ENCODE measurements around the gene GPX5.
A peak's percentile ranks its signal among the peaks of the same experiment; 100 is the strongest.
"Not testable (repeated sequence)": the region's sequence is repeated elsewhere in the genome, so short reads cannot be mapped to it uniquely, and the experiment has no call there.

GPX5 gene

DNA sequence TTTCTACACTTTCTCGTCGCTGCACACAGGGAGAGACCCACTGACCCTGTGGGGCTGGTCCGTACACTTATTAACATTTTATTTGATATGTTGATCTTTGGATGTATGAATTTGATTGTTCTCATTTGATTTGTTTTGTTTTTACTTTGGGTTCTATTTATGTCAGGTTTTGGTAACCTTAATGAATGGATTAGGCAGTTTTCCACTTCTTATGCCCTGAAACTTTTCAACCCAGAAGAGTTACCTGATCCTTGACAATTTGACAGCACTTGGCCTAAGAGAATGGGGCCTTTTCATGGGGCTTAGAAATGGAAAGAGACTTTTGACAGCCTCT, 33.7 kb upstream of the GPX5 start:
- no peak for ATAC-seq (ENCODE audit: low read depth)

DNA sequence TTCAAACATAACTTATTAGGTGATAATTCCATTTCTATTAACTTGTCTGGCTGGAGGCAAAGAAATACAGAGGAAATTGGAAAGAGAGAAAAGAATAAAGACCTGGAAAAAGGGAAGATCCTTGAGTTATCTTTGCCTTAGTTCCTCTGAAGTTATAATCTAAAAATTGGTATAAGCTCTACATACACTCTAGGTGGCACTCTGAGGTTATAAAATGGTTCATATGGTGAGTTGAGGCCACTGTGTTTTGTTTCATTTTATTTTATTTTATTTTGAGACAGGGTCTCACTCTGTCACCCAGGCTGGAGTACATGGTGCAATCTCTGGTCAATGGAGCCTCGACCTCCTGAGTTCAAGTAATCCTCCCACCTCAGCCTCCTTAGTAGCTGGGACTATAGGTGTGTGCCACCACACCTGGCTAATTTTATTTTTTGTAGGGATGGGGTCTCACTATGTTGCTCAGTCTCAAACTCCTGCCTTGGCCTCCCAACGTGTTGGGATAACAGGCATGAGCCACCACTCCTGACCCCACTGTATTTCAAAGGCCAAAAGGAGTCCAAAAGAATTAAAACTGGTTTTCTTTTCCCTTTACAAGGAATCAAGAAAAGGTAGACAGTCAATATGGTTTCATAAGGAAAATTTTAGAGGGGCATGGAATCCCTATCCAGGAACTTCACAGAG, 29.4 kb upstream of the GPX5 start:
- DNase-seq (ENCODE audit: low spot score) (no peak), ATAC-seq (ENCODE audit: low read depth) (no peak)
- TF ChIP-seq, protein P1, sequence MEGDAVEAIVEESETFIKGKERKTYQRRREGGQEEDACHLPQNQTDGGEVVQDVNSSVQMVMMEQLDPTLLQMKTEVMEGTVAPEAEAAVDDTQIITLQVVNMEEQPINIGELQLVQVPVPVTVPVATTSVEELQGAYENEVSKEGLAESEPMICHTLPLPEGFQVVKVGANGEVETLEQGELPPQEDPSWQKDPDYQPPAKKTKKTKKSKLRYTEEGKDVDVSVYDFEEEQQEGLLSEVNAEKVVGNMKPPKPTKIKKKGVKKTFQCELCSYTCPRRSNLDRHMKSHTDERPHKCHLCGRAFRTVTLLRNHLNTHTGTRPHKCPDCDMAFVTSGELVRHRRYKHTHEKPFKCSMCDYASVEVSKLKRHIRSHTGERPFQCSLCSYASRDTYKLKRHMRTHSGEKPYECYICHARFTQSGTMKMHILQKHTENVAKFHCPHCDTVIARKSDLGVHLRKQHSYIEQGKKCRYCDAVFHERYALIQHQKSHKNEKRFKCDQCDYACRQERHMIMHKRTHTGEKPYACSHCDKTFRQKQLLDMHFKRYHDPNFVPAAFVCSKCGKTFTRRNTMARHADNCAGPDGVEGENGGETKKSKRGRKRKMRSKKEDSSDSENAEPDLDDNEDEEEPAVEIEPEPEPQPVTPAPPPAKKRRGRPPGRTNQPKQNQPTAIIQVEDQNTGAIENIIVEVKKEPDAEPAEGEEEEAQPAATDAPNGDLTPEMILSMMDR (IDR thresholded peaks at IDR 0.05; ENCODE audit: poor library complexity, severe bottlenecking), result peak; percentile 53
- Histone ChIP-seq H3K4me3 (ENCODE audit: severe bottlenecking) (no peak overlapping the region), H3K27ac (ENCODE audit: poor library complexity, severe bottlenecking) (no peak overlapping the region), H3K9me3 (ENCODE audit: severe bottlenecking) (no peaks in the 10 kb centered on the region), H3K36me3 (ENCODE audit: low read depth) (no peaks in the 10 kb centered on the region), H3K4me1 (ENCODE audit: insufficient read depth, poor library complexity, severe bottlenecking) (no peaks in the 10 kb centered on the region), H3K27me3 (ENCODE audit: insufficient read depth, poor library complexity, severe bottlenecking) (no peaks in the 10 kb centered on the region)

More for the DNA sequence above, 33.7 kb upstream of the GPX5 start:
- DNase-seq (ENCODE audit: low spot score), result no peak
- H3K27ac ChIP-seq (ENCODE audit: poor library complexity, severe bottlenecking), result no peak overlapping the region
- H3K4me3 ChIP-seq (ENCODE audit: severe bottlenecking), result no peak overlapping the region
- no peaks in the 10 kb centered on the region for H3K9me3 ChIP-seq (ENCODE audit: severe bottlenecking)
- H3K27me3 ChIP-seq (ENCODE audit: insufficient read depth, poor library complexity, severe bottlenecking), result no peaks in the 10 kb centered on the region
- TF ChIP-seq, protein P1 (IDR thresholded peaks at IDR 0.05; ENCODE audit: poor library complexity, severe bottlenecking), result no peak
- H3K4me1 ChIP-seq (ENCODE audit: insufficient read depth, poor library complexity, severe bottlenecking), result no peaks in the 10 kb centered on the region
- no peaks in the 10 kb centered on the region for H3K36me3 ChIP-seq (ENCODE audit: low read depth)

DNA sequence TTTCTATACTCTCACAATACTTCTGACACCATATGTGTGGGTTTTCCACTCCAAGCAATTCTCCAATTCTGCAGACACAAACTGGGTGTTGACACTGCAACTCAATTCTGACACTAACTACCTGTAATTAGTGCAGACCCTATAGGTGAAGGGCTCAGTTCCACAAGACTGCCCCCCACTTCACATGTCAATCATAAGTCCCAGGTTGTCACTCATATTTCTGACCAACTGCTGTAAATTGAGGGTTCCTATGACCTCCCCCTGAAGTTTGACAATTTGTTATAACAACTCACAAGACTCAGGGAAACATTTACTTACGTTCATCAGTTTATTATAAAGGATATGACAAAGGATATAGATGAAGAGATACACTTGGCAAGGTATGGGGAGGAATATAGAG, 28.4 kb upstream of the GPX5 start:
- no peaks in the 10 kb centered on the region for H3K27me3 ChIP-seq (ENCODE audit: insufficient read depth, poor library complexity, severe bottlenecking)
- ATAC-seq (ENCODE audit: low read depth), result no peak
- TF ChIP-seq, protein P1 (IDR thresholded peaks at IDR 0.05; ENCODE audit: poor library complexity, severe bottlenecking), result no peak
- no peaks in the 10 kb centered on the region for H3K9me3 ChIP-seq (ENCODE audit: severe bottlenecking)
- H3K4me3 ChIP-seq (ENCODE audit: severe bottlenecking), result no peak overlapping the region
- no peak for DNase-seq (ENCODE audit: low spot score)
- H3K27ac ChIP-seq (ENCODE audit: poor library complexity, severe bottlenecking), result no peak overlapping the region
- no peaks in the 10 kb centered on the region for H3K4me1 ChIP-seq (ENCODE audit: insufficient read depth, poor library complexity, severe bottlenecking)
- no peaks in the 10 kb centered on the region for H3K36me3 ChIP-seq (ENCODE audit: low read depth)

DNA sequence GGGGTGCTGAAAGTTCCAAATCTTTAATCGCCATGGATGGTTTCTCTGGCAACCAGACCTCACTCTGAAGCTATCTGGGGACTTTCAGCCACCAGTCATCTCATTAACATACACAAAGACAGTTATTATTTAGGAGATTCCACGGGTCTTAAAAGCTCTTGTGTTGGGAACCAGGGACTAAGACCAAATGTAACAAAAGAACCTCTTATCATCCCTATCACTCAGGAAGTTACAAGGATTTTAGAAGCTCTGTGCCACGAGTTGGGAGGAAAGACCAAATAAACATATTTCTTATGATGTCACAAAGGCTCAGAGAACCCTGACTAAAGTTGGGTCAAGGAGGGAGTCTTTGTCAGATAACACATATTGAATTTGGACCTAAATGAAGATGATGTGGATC, 27.8 kb upstream of the GPX5 start:
- DNase-seq (ENCODE audit: low spot score) (no peak), ATAC-seq (ENCODE audit: low read depth) (no peak)
- TF ChIP-seq, protein P1 (IDR thresholded peaks at IDR 0.05; ENCODE audit: poor library complexity, severe bottlenecking), result no peak
- H3K27ac ChIP-seq (ENCODE audit: poor library complexity, severe bottlenecking), result no peak overlapping the region
- H3K36me3 ChIP-seq (ENCODE audit: low read depth), result no peaks in the 10 kb centered on the region
- H3K9me3 ChIP-seq (ENCODE audit: severe bottlenecking), result no peaks in the 10 kb centered on the region
- H3K27me3 ChIP-seq (ENCODE audit: insufficient read depth, poor library complexity, severe bottlenecking), result no peaks in the 10 kb centered on the region
- no peak overlapping the region for H3K4me3 ChIP-seq (ENCODE audit: severe bottlenecking)
- H3K4me1 ChIP-seq (ENCODE audit: insufficient read depth, poor library complexity, severe bottlenecking), result no peaks in the 10 kb centered on the region

DNA sequence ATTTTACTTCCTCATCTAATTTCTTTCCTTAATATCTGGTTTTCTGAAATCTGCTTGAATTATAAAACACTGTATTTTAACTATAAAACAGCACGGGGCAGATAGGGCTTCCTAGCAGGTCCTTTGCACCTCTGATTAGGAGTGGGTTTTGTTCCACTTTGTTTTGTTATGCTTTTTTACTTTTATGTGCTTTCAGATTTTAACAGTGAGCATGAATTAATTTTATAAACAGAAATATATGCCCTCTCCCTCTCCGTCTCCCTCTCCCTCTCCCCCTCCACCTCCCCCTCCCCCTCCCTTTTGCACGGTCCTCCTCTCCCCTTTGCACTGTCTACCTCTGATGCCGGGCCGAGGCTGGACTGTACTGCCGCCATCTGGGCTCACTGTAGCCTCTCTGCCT, 24.4 kb upstream of the GPX5 start:
- no peaks in the 10 kb centered on the region for H3K4me1 ChIP-seq (ENCODE audit: insufficient read depth, poor library complexity, severe bottlenecking)
- H3K27me3 ChIP-seq (ENCODE audit: insufficient read depth, poor library complexity, severe bottlenecking), result no peaks in the 10 kb centered on the region
- H3K27ac ChIP-seq (ENCODE audit: poor library complexity, severe bottlenecking), result no peak overlapping the region
- no peaks in the 10 kb centered on the region for H3K9me3 ChIP-seq (ENCODE audit: severe bottlenecking)
- no peaks in the 10 kb centered on the region for H3K36me3 ChIP-seq (ENCODE audit: low read depth)
- no peak for DNase-seq (ENCODE audit: low spot score)
- TF ChIP-seq, protein P1 (IDR thresholded peaks at IDR 0.05; ENCODE audit: poor library complexity, severe bottlenecking), result no peak
- ATAC-seq (ENCODE audit: low read depth), result no peak
- H3K4me3 ChIP-seq (ENCODE audit: severe bottlenecking), result no peak overlapping the region

DNA sequence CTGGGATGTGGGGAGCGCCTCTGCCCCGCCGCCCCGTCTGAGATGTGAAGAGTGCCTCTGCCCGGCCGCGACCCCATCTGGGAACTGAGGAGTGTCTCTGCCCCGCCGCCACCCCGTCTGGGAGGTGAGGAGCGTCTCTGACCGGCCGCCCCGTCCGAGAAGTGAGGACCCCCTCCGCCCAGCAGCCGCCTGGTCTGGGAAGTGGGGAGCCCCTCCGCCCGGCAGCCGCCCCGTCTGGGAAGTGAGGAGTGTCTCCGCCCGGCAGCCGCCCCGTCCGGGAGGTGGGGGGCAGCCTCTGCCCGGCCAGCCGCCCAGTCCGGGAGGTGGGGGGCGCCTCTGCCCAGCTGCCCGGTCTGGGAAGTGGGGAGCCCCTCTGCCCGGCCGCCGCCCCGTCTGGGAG, 23.5 kb upstream of the GPX5 start:
- H3K9me3 ChIP-seq (ENCODE audit: severe bottlenecking); DNase-seq (ENCODE audit: low spot score); H3K27me3 ChIP-seq (ENCODE audit: insufficient read depth, poor library complexity, severe bottlenecking): not testable (repeated sequence)

DNA sequence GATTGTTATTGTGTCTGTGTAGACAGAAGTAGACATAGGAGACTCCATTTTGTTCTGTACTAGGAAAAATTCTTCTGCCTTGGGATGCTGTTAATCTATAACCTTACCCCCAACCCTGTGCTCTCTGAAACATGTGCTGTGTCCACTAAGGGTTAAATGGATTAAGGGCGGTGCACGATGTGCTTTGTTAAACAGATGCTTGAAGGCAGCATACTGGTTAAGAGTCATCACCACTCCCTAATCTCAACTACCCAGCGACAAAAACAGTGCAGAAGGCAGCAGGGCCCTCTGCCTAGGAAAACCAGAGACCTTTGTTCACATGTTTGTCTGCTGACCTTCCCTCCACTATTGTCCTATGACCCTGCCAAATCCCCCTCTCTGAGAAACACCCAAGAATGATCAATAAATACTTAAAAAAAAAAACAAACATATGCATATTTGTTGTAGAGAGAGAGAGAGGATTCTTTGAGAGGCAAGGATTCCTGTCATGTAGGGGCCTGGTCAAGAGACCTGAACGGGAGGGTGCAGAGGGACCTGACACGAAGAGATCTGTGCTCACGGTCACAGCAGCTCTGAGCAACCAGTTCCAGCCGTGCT, 22.9 kb upstream of the GPX5 start:
- not testable (repeated sequence) for ATAC-seq (ENCODE audit: low read depth); H3K36me3 ChIP-seq (ENCODE audit: low read depth); DNase-seq (ENCODE audit: low spot score); H3K4me1 ChIP-seq (ENCODE audit: insufficient read depth, poor library complexity, severe bottlenecking); H3K4me3 ChIP-seq (ENCODE audit: severe bottlenecking); H3K27me3 ChIP-seq (ENCODE audit: insufficient read depth, poor library complexity, severe bottlenecking); H3K27ac ChIP-seq (ENCODE audit: poor library complexity, severe bottlenecking); H3K9me3 ChIP-seq (ENCODE audit: severe bottlenecking)

More for the DNA sequence above, 23.5 kb upstream of the GPX5 start:
- not testable (repeated sequence) for H3K4me1 ChIP-seq (ENCODE audit: insufficient read depth, poor library complexity, severe bottlenecking); H3K27ac ChIP-seq (ENCODE audit: poor library complexity, severe bottlenecking); H3K4me3 ChIP-seq (ENCODE audit: severe bottlenecking); ATAC-seq (ENCODE audit: low read depth); H3K36me3 ChIP-seq (ENCODE audit: low read depth)

Measured in RWPE2 (cell line).